Endothelial cell of umbilical vein (primary cell): ENCODE data around the gene RALBP1. TPM values are rescaled to one million over a fixed set of nuclear protein-coding genes. Genes with fewer than 3 reads are reported as not detected.

Experiments
- BruUV-seq: library from RNA; stranded (reverse); fragments of 400-500 nt; replicated peaks from 2 replicates; lab custom pipeline; 2021; lab: Mats Ljungman, UMichigan
- CTCF ChIA-PET: fragments of 300-600, 350-600 bp; sonication (Branson Sonifier 250); formaldehyde crosslinking; loops from one replicate; lab custom pipeline; 2021; ENCODE audit warnings: antibody characterized with exemption, inconsistent platforms; lab: Charles Lee
- POLR2A ChIA-PET: fragments of 300-600, 350-600 bp; sonication (Branson Sonifier 250); formaldehyde crosslinking; loops from one replicate; lab custom pipeline; 2021; ENCODE audit warnings: antibody characterized with exemption, inconsistent platforms; lab: Charles Lee
- DNase-seq: peaks from one replicate; pipeline ENCODE4 v3.0.0-alpha.2; 2011; ENCODE audit warnings: low read depth, low spot score
- FAIRE-seq: peaks from 2 replicates; lab custom pipeline; 2011; peaks lifted over from hg19 to GRCh38; lab: Jason Lieb, UNC
- H2AFZ ChIP-seq: 2 replicates; pipeline ENCODE4 v1.6.0; 2012; ENCODE audit warnings: low read depth, low read length, control low read depth, inconsistent platforms
- H3K27ac ChIP-seq: 2 replicates; pipeline ENCODE4 v1.5.1; 2011; ENCODE audit warnings: low read depth, mild to moderate bottlenecking, control low read depth, low read length, moderate library complexity; ENCODE audit not compliant: insufficient read depth
- H3K27me3 ChIP-seq, 2 experiments: 2 replicates each; pipeline versions ENCODE4 v1.6.0 to v1.6.1; 2011; ENCODE audit warnings: low read length in 2 of 2, mixed read lengths in 1 of 2; ENCODE audit not compliant: control insufficient read depth in 2 of 2, insufficient read depth in 2 of 2
- H3K36me3 ChIP-seq, 2 experiments: 2 replicates in 1 of 2; 3 replicates in 1 of 2; pipeline ENCODE4 v1.5.1; 2011; ENCODE audit warnings: low read length in 2 of 2, mild to moderate bottlenecking in 1 of 2, moderate library complexity in 1 of 2; ENCODE audit not compliant: control insufficient read depth in 2 of 2, insufficient read depth in 2 of 2; ENCODE audit errors: extremely low read depth in 1 of 2
- H3K4me1 ChIP-seq: 3 replicates; pipeline ENCODE4 v1.5.1; 2011; ENCODE audit warnings: mild to moderate bottlenecking, low read length; ENCODE audit not compliant: control insufficient read depth, insufficient read depth; ENCODE audit errors: extremely low read depth
- H3K4me2 ChIP-seq: 2 replicates; pipeline ENCODE4 v1.6.1; 2011; ENCODE audit warnings: low read length, control low read depth, mixed read lengths; ENCODE audit not compliant: insufficient read depth
- H3K4me3 ChIP-seq, 3 experiments: fragments of 200-600 bp in 1 of 3; sonication (generic), shearing (Covaris generic) in 1 of 3; replicated peaks in 1 of 3; 2 replicates each; pipeline ENCODE4 v1.5.1; 2011 to 2016; ENCODE audit warnings: control low read depth in 3 of 3, low read length in 3 of 3, mild to moderate bottlenecking in 2 of 3, inconsistent platforms in 1 of 3, low read depth in 1 of 3, moderate library complexity in 1 of 3; ENCODE audit not compliant: insufficient read depth in 1 of 3
- H3K79me2 ChIP-seq: 2 replicates; pipeline ENCODE4 v1.6.0; 2012; ENCODE audit warnings: low read length, inconsistent platforms; ENCODE audit not compliant: control insufficient read depth, insufficient read depth
- H3K9ac ChIP-seq: replicated peaks from 2 replicates; pipeline ENCODE3; 2011; ENCODE audit warnings: low read length, control low read depth; ENCODE audit not compliant: insufficient read depth; ENCODE audit errors: extremely low read depth
- H3K9me1 ChIP-seq: replicated peaks from 3 replicates; pipeline ENCODE4 v1.6.0; 2011; ENCODE audit warnings: mild to moderate bottlenecking, low read length; ENCODE audit not compliant: control insufficient read depth, insufficient read depth; ENCODE audit errors: extremely low read depth
- H3K9me3 ChIP-seq: replicated peaks from 2 replicates; pipeline ENCODE4 v1.5.1; 2012; ENCODE audit warnings: low read length, inconsistent platforms; ENCODE audit not compliant: control insufficient read depth, insufficient read depth
- H4K20me1 ChIP-seq: replicated peaks from 2 replicates; pipeline ENCODE3; 2011; ENCODE audit warnings: mild to moderate bottlenecking, low read length; ENCODE audit not compliant: control insufficient read depth, insufficient read depth; ENCODE audit errors: extremely low read depth
- CTCF ChIP-seq, 2 donors: IDR thresholded peaks; 1 replicate in 1 of 2; 2 replicates in 1 of 2; pipeline ENCODE4 v1.5.1; 2011; ENCODE audit warnings: low read length in 2 of 2, mild to moderate bottlenecking in 2 of 2, moderate library complexity in 2 of 2, control low read depth in 1 of 2, inconsistent platforms in 1 of 2, low read depth in 1 of 2; ENCODE audit not compliant: insufficient read depth in 1 of 2; ENCODE audit errors: extremely low read depth in 1 of 2
- EZH2 ChIP-seq: IDR thresholded peaks from 2 replicates; pipeline ENCODE4 v1.6.1; 2012; ENCODE audit warnings: borderline replicate concordance, low read depth, mild to moderate bottlenecking, moderate library complexity, low read length, inconsistent platforms; ENCODE audit not compliant: severe bottlenecking
- FOS ChIP-seq: IDR thresholded peaks from 2 replicates; pipeline ENCODE4 v1.6.1; 2011; ENCODE audit warnings: mild to moderate bottlenecking, low read length, moderate library complexity, borderline replicate concordance; ENCODE audit not compliant: insufficient read depth
- GATA2 ChIP-seq: IDR thresholded peaks from 2 replicates; pipeline ENCODE4 v1.7.0; 2011; ENCODE audit warnings: low read depth, mild to moderate bottlenecking, moderate library complexity, mixed read lengths, low read length; ENCODE audit not compliant: insufficient read length, insufficient read depth
- JUN ChIP-seq: IDR thresholded peaks from 2 replicates; pipeline ENCODE4 v1.6.1; 2011; ENCODE audit warnings: borderline replicate concordance, low read depth; ENCODE audit not compliant: insufficient read length, insufficient read depth
- MAX ChIP-seq: IDR thresholded peaks from 2 replicates; pipeline ENCODE4 v1.6.1; 2011; ENCODE audit not compliant: insufficient read depth, insufficient read length
- MYC ChIP-seq: IDR thresholded peaks from one replicate; pipeline ENCODE4 v1.6.1; 2011; ENCODE audit warnings: mild to moderate bottlenecking, low read depth, low read length
- POLR2A ChIP-seq: IDR thresholded peaks from 2 replicates; pipeline ENCODE4 v1.6.1; 2012; ENCODE audit warnings: low read depth, mild to moderate bottlenecking, control low read depth, low read length
- POLR2AphosphoS5 ChIP-seq: IDR thresholded peaks from 2 replicates; pipeline ENCODE4 v1.6.1; 2012; ENCODE audit warnings: low read depth, mild to moderate bottlenecking, control low read depth, low read length, moderate library complexity; ENCODE audit not compliant: insufficient read depth
- dilution Hi-C: fragments of 300-500 bp; cut with MboI; formaldehyde crosslinking; loops from one replicate; pipeline ENCODE4 v1.15.0; 2019; ENCODE audit warnings: low sequenced_read_pairs; ENCODE audit not compliant: extremely low pct_ligation_motif_present
- intact Hi-C: fragments of 100-400 bp; cut with micrococcal nuclease; formaldehyde crosslinking; loops from one replicate; pipeline ENCODE4 v1.10.0; 2022
- polyA plus RNA-seq, 4 experiments: library from polyadenylated mRNA; depleted of rRNA in 3 of 4; stranded (reverse) in 3 of 4; unstranded in 1 of 4; fragments of >200 nt; gene quantifications; 2 replicates each; pipeline versions ENCODE4 v1.2.1 to v1.2.3, GENCODE V29; 2011 to 2012; ENCODE audit warnings: missing spikeins in 1 of 4
- total RNA-seq: library from RNA; stranded (reverse); gene quantifications from 2 replicates; pipeline ENCODE4 v1.2.3, GENCODE V29; 2021

RALBP1 gene
- total and polyA plus RNA-seq, 2 donors (not counting 3 experiments of a cell fraction or from before 2014, with no cell fraction given) = 55.8 to 68.4 TPM

GRCh38 chr18:9534844-9535243, 59.5 kb downstream of the RALBP1 start:
- no TSS peak for BruUV-seq
- H3K9ac ChIP-seq = no peak overlapping the region
- CTCF ChIA-PET = no interaction called here
- no peak overlapping the region for H3K27ac ChIP-seq
- H4K20me1 ChIP-seq = no peaks in the 10 kb centered on the region
- dilution Hi-C loops (no loop called here), intact Hi-C loops (no loop called here)
- H3K9me3 ChIP-seq = no peaks in the 10 kb centered on the region
- H3K4me3 ChIP-seq = no peak overlapping the region
- H2AFZ ChIP-seq = no peak overlapping the region
- FAIRE-seq (no peak), DNase-seq (no peak)
- H3K27me3 ChIP-seq = no peaks in the 10 kb centered on the region
- POLR2A ChIA-PET = no interaction called here
- no peaks in the 10 kb centered on the region for H3K79me2 ChIP-seq
- TF ChIP-seq POLR2AphosphoS5 (no peak), POLR2A (no peak), GATA2 (no peak), FOS (no peak), MAX (no peak), EZH2 (no peak), CTCF (IDR thresholded peaks at IDR 0.05; ENCODE audit: extremely low read depth in 1 of 2, insufficient read depth in 1 of 2, low read depth in 1 of 2, low read length in 2 of 2) (no peak), JUN (no peak), MYC (no peak)
- H3K36me3 ChIP-seq = peaks cover 7 to 21% of the 10 kb centered on the region in 2 experiments
- peaks cover 7% of the 10 kb centered on the region for H3K4me1 ChIP-seq
- H3K9me1 ChIP-seq = no peaks in the 10 kb centered on the region
- no peak overlapping the region for H3K4me2 ChIP-seq
